Sigmoid colon (tissue), 7 donors: ENCODE results near the gene CD180. TPM values are rescaled to one million over a fixed set of nuclear protein-coding genes. Genes with fewer than 3 reads are reported as not detected.

Experiments
- DNase-seq: peaks from one replicate; pipeline ENCODE4 v3.0.0-alpha.2; 2019
- H3K27ac ChIP-seq, 4 donors: fragments of 200-600 bp; sonication (generic); one replicate each; pipeline ENCODE4 v1.5.1; 2016 to 2019; ENCODE audit warnings: mild to moderate bottlenecking in 1 of 4
- H3K27me3 ChIP-seq, 3 donors: fragments of 200-600 bp; sonication (generic); one replicate each; pipeline ENCODE4 v1.5.1; 2019; ENCODE audit warnings: mild to moderate bottlenecking in 1 of 3
- H3K36me3 ChIP-seq, 4 donors: fragments of 200-600 bp; sonication (generic); one replicate each; pipeline ENCODE4 v1.5.1; 2016 to 2019
- H3K4me1 ChIP-seq, 4 donors: fragments of 200-600 bp; sonication (generic); one replicate each; pipeline ENCODE4 v1.5.1; 2017 to 2019
- H3K4me3 ChIP-seq, 4 donors: fragments of 200-600 bp; sonication (generic); one replicate each; pipeline ENCODE4 v1.5.1; 2017 to 2019; ENCODE audit warnings: mild to moderate bottlenecking in 2 of 4, moderate library complexity in 1 of 4
- H3K9me3 ChIP-seq, 4 donors: fragments of 200-600 bp in 3 of 4; sonication (generic) in 3 of 4; one replicate each; pipeline versions ENCODE4 v1.5.1 to v1.6.1; 2013 to 2019
- CTCF ChIP-seq, 4 experiments: fragments of 450-650 bp in 3 of 4; fragments of 200-600 bp in 1 of 4; IDR thresholded peaks; one replicate each; pipeline ENCODE4 v1.5.1; 2016 to 2019; ENCODE audit warnings: antibody characterized with exemption in 4 of 4, mild to moderate bottlenecking in 3 of 4, moderate library complexity in 2 of 4
- EP300 ChIP-seq, 4 donors: sonication (generic); formaldehyde crosslinking; IDR thresholded peaks; one replicate each; pipeline ENCODE4 v1.6.1; 2017; ENCODE audit warnings: antibody characterized with exemption in 4 of 4
- POLR2A ChIP-seq, 2 donors: fragments of 450-650 bp; IDR thresholded peaks; one replicate each; pipeline ENCODE4 v1.6.1; 2016; ENCODE audit warnings: antibody characterized with exemption in 2 of 2, mild to moderate bottlenecking in 2 of 2, moderate library complexity in 2 of 2
- POLR2AphosphoS5 ChIP-seq, 4 donors: sonication (generic); formaldehyde crosslinking; IDR thresholded peaks; one replicate each; pipeline ENCODE4 v1.6.1; 2017; ENCODE audit warnings: antibody characterized with exemption in 4 of 4
- WGBS, 2 donors: extraction: QIAGEN DNeasy Blood & Tissue Kit; methylation state at CpG; one replicate each; pipeline ENCODE4 v1.1.7; 2013; 5-methylcytosine and 5-hydroxymethylcytosine counted together
- intact Hi-C: fragments of 100-400 bp; cut with DNase I; formaldehyde crosslinking; loops from one replicate; pipeline ENCODE4 v1.15.1; 2023
- polyA plus RNA-seq, 3 donors: library from polyadenylated mRNA; stranded (reverse); fragments of 200-250 nt; gene quantifications; one replicate each; pipeline ENCODE4 v1.2.3, GENCODE V29; 2013
- total RNA-seq, 4 donors: library from RNA; depleted of rRNA; stranded (reverse); fragments of >200 nt; gene quantifications; one replicate each; pipeline ENCODE4 v1.1.0, GENCODE V29; 2016
- donor health status: healthy with polysubstance abuse.
- donor health status: Bipolar disorder and iron deficiency.
- donor health status: healthy.

Gene CD180
- total and polyA plus RNA-seq, 7 donors: 0.55 to 3.5 (median 0.99) TPM

- Histone ChIP-seq H3K36me3 (no peaks in the 10 kb centered on the region), H3K4me1 (peaks cover 0 to 93% (median 75%) of the 10 kb centered on the region in 4 donors), H3K9me3 (no peaks in the 10 kb centered on the region), H3K27me3 (no peaks in the 10 kb centered on the region), H3K27ac (peak overlapping the region in 1 of 4 donors; percentile 72), H3K4me3 (no peak overlapping the region)
- no peak for DNase-seq
- 87 to 94% methylated on average over 1 of the region's 1 CpG for WGBS, 2 donors
- intact Hi-C loops: loop anchor here (10.0 kb wide), 4 partner anchors 151 to 681 kb away; no protein-coding TSS in a partner anchor
- TF ChIP-seq POLR2AphosphoS5 (IDR thresholded peaks at IDR 0.05) (no peak), POLR2A (IDR thresholded peaks at IDR 0.05) (no peak), EP300 (IDR thresholded peaks at IDR 0.05) (no peak), CTCF (IDR thresholded peaks at IDR 0.05) (no peak)
Measured at GRCh38 chr5:67243349-67243748, 46.8 kb upstream of the CD180 start.

GRCh38 chr5:67241326-67241725 lies 44.7 kb upstream of the CD180 start:
- no peak for DNase-seq
- H3K9me3 ChIP-seq: no peaks in the 10 kb centered on the region
- no peaks in the 10 kb centered on the region for H3K36me3 ChIP-seq
- intact Hi-C loops: loop anchor here (10.0 kb wide), 4 partner anchors 153 to 683 kb away; no protein-coding TSS in a partner anchor
- H3K4me3 ChIP-seq: no peak overlapping the region
- peaks cover 0 to 88% (median 67%) of the 10 kb centered on the region in 4 donors for H3K4me1 ChIP-seq
- TF ChIP-seq EP300 (IDR thresholded peaks at IDR 0.05): no peak
- no peak for TF ChIP-seq CTCF (IDR thresholded peaks at IDR 0.05)
- TF ChIP-seq POLR2A (IDR thresholded peaks at IDR 0.05): no peak
- peak in 1 of 4 donors; percentile 6 for TF ChIP-seq POLR2AphosphoS5 (IDR thresholded peaks at IDR 0.05)
- H3K27ac ChIP-seq: peak overlapping the region in 3 of 4 donors; percentile 33 to 79 (median 69)
- H3K27me3 ChIP-seq: no peaks in the 10 kb centered on the region

GRCh38 chr5:67240846-67241245 lies 44.2 kb upstream of the CD180 start:
- Histone ChIP-seq H3K9me3 (no peaks in the 10 kb centered on the region), H3K36me3 (no peaks in the 10 kb centered on the region), H3K4me1 (peaks cover 0 to 85% (median 66%) of the 10 kb centered on the region in 4 donors), H3K27me3 (no peaks in the 10 kb centered on the region), H3K27ac (peak overlapping the region in 3 of 4 donors; percentile 33 to 79 (median 69)), H3K4me3 (no peak overlapping the region)
- 84 to 88% methylated on average over 3 of the region's 3 CpGs for WGBS, 2 donors
- intact Hi-C loops: loop anchor here (10.0 kb wide), 4 partner anchors 154 to 684 kb away; no protein-coding TSS in a partner anchor
- no peak for DNase-seq
- TF ChIP-seq POLR2AphosphoS5 (IDR thresholded peaks at IDR 0.05) (no peak), EP300 (IDR thresholded peaks at IDR 0.05) (no peak), CTCF (IDR thresholded peaks at IDR 0.05) (no peak), POLR2A (IDR thresholded peaks at IDR 0.05) (no peak)

DNA sequence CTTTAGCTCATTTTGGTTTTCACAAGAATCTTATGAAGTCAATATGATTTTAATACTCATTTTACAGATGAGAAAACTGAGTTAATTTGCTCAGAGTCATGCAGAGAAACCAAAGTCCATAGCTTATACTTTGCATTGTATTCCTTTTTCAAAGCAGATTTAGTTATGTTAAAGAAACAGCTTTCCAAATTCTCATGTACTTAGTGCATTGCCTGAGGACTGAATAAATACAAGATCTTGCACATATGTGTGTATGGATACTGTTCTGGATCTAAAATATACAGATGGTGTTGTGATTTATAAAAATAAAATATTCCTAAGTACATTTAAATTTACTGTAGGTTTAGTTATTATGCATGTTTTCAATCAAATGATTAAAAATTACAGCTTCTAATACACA lies 43.5 kb upstream of the CD180 start:
- Histone ChIP-seq H3K36me3 (no peaks in the 10 kb centered on the region), H3K9me3 (no peaks in the 10 kb centered on the region), H3K27me3 (no peaks in the 10 kb centered on the region), H3K27ac (peak overlapping the region in 3 of 4 donors; percentile 75 to 85 (median 79)), H3K4me3 (no peak overlapping the region), H3K4me1 (peaks cover 0 to 85% (median 67%) of the 10 kb centered on the region in 4 donors)
- intact Hi-C loops: loop anchor here (10.0 kb wide), 4 partner anchors 155 to 685 kb away; no protein-coding TSS in a partner anchor
- TF ChIP-seq EP300 (IDR thresholded peaks at IDR 0.05) (no peak), POLR2AphosphoS5 (IDR thresholded peaks at IDR 0.05) (no peak)
- no peak for DNase-seq

GRCh38 chr5:67238191-67238590 lies 41.6 kb upstream of the CD180 start:
- peak; percentile 83 for DNase-seq
- no peaks in the 10 kb centered on the region for H3K9me3 ChIP-seq
- H3K27me3 ChIP-seq: no peaks in the 10 kb centered on the region
- peaks cover 0 to 85% (median 64%) of the 10 kb centered on the region in 4 donors for H3K4me1 ChIP-seq
- intact Hi-C loops: loop anchor here (10.0 kb wide), 1 partner anchor 233 kb away; no protein-coding TSS in a partner anchor
- H3K4me3 ChIP-seq: no peak overlapping the region
- peak overlapping the region; percentile 72 to 85 (median 77) for H3K27ac ChIP-seq
- H3K36me3 ChIP-seq: no peaks in the 10 kb centered on the region
- WGBS, 2 donors: 90 to 93% methylated on average over 8 of the region's 8 CpGs
- TF ChIP-seq POLR2AphosphoS5 (IDR thresholded peaks at IDR 0.05) (peak; percentile 56 to 86 (median 76)), CTCF (IDR thresholded peaks at IDR 0.05) (no peak), EP300 (IDR thresholded peaks at IDR 0.05) (peak; percentile 66 to 92 (median 79)), POLR2A (IDR thresholded peaks at IDR 0.05) (no peak)
